ENCODE results near the gene PLS3. TPM values are rescaled to one million over a fixed set of nuclear protein-coding genes. Genes with fewer than 3 reads are reported as not detected.
"Not testable (repeated sequence)": the region's sequence is repeated elsewhere in the genome, so short reads cannot be mapped to it uniquely, and the experiment has no call there.

PLS3 gene
- total RNA-seq, 1 donor, result 358 TPM

DNA sequence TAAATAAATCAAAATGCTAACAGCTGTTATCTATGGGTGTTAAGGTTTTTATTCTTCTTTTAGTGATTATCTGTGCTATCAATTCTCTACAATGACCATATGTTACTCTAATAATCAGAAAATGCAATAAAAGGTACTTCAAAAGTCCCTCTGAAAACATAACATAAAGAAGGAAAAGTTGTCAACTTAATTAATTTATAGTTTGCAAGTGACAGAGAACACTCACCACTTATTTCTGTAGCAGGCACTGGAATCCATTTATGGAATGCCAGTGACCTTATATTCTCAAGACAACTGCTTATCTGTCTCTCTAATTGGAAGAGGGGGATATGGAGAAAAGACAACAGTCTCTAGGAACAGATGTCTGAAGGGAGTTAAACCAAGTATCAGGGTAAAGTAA, 25.6 kb upstream of the PLS3 start:
- no peak overlapping the region for H2AFZ ChIP-seq (ENCODE audit: low read length)
- H3K9me3 ChIP-seq (ENCODE audit: low read depth, low read length), result no peaks in the 10 kb centered on the region
- H3K36me3 ChIP-seq (ENCODE audit: insufficient read depth, low read length), result no peaks in the 10 kb centered on the region
- H3K4me1 ChIP-seq (ENCODE audit: insufficient read depth, low read length), result peaks cover 5% of the 10 kb centered on the region
- peaks cover 11% of the 10 kb centered on the region for H3K27me3 ChIP-seq (ENCODE audit: insufficient read depth, low read length)
- no peak overlapping the region for H3K27ac ChIP-seq (ENCODE audit: low read depth, low read length)
- no peak for DNase-seq (ENCODE audit: insufficient read length, low spot score, missing footprints)
- H3K4me2 ChIP-seq (ENCODE audit: insufficient read depth, low read length), result no peak overlapping the region
- H3K4me3 ChIP-seq (ENCODE audit: insufficient read depth, low read length), result no peak overlapping the region
- H3K79me2 ChIP-seq (ENCODE audit: insufficient read depth, low read length), result no peaks in the 10 kb centered on the region
- no peaks in the 10 kb centered on the region for H4K20me1 ChIP-seq (ENCODE audit: insufficient read depth, low read length)
- TF ChIP-seq CTCF (IDR thresholded peaks at IDR 0.05; ENCODE audit: extremely low read depth, low read depth, low read length), result no peak

DNA sequence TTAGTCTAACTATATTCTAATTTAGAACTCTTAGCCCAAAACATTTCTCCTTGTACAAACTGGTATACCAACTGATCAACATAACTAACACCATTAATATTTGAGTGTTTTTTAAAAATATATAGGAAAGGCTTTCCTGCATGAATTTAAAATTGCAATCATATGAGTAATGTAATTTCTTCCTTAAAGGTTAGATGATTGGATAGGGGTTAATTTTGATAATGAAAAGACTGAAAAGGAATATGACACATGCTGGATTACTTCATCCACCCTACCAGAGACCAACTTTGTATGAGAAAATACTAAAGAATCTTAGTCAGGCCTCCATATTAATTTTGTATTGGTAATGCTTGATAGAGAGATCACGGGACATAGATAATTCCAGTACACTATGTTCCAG, 25.1 kb upstream of the PLS3 start:
- no peaks in the 10 kb centered on the region for H3K9me3 ChIP-seq (ENCODE audit: low read depth, low read length)
- no peak for TF ChIP-seq CTCF (IDR thresholded peaks at IDR 0.05; ENCODE audit: extremely low read depth, low read depth, low read length)
- H3K79me2 ChIP-seq (ENCODE audit: insufficient read depth, low read length), result no peaks in the 10 kb centered on the region
- no peaks in the 10 kb centered on the region for H4K20me1 ChIP-seq (ENCODE audit: insufficient read depth, low read length)
- H3K4me3 ChIP-seq (ENCODE audit: insufficient read depth, low read length), result no peak overlapping the region
- no peak overlapping the region for H3K27ac ChIP-seq (ENCODE audit: low read depth, low read length)
- H3K4me1 ChIP-seq (ENCODE audit: insufficient read depth, low read length), result peaks cover 5% of the 10 kb centered on the region
- H3K4me2 ChIP-seq (ENCODE audit: insufficient read depth, low read length), result no peak overlapping the region
- H3K36me3 ChIP-seq (ENCODE audit: insufficient read depth, low read length), result no peaks in the 10 kb centered on the region
- H2AFZ ChIP-seq (ENCODE audit: low read length), result no peak overlapping the region
- no peak for DNase-seq (ENCODE audit: insufficient read length, low spot score, missing footprints)
- H3K27me3 ChIP-seq (ENCODE audit: insufficient read depth, low read length), result peaks cover 11% of the 10 kb centered on the region

GRCh38 chrX:115539841-115540240, 21.1 kb upstream of the PLS3 start:
- H3K27ac ChIP-seq (ENCODE audit: low read depth, low read length), result no peak overlapping the region
- H2AFZ ChIP-seq (ENCODE audit: low read length), result no peak overlapping the region
- no peak for TF ChIP-seq CTCF (IDR thresholded peaks at IDR 0.05; ENCODE audit: extremely low read depth, low read depth, low read length)
- no peaks in the 10 kb centered on the region for H3K79me2 ChIP-seq (ENCODE audit: insufficient read depth, low read length)
- DNase-seq (ENCODE audit: insufficient read length, low spot score, missing footprints), result no peak
- no peaks in the 10 kb centered on the region for H3K4me1 ChIP-seq (ENCODE audit: insufficient read depth, low read length)
- H3K4me3 ChIP-seq (ENCODE audit: insufficient read depth, low read length), result no peak overlapping the region
- no peaks in the 10 kb centered on the region for H3K9me3 ChIP-seq (ENCODE audit: low read depth, low read length)
- no peaks in the 10 kb centered on the region for H3K36me3 ChIP-seq (ENCODE audit: insufficient read depth, low read length)
- H4K20me1 ChIP-seq (ENCODE audit: insufficient read depth, low read length), result no peaks in the 10 kb centered on the region
- no peak overlapping the region for H3K4me2 ChIP-seq (ENCODE audit: insufficient read depth, low read length)
- H3K27me3 ChIP-seq (ENCODE audit: insufficient read depth, low read length), result peaks cover 8% of the 10 kb centered on the region

DNA sequence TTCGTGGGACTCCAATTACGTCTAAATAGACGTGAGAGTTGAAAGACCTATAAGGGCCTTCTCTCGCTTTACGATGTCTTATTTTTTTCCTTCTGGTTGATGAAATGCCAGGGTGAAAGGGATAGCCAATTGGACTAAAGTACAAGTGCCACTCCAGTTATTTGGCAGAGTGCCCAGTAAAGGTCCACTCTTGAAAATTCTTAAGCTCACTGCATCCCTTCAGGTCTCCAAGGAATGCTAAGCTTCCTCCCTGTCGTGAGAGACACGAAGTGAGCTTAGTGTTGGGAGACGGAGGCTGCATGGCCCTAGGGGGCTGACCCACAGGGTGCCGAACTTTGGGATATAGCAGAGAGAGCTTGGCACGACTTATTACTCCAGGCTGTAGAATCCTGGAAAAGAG, 19.9 kb upstream of the PLS3 start:
- H3K4me2 ChIP-seq (ENCODE audit: insufficient read depth, low read length); H3K79me2 ChIP-seq (ENCODE audit: insufficient read depth, low read length); H3K27ac ChIP-seq (ENCODE audit: low read depth, low read length); H2AFZ ChIP-seq (ENCODE audit: low read length); H3K4me1 ChIP-seq (ENCODE audit: insufficient read depth, low read length); H3K4me3 ChIP-seq (ENCODE audit: insufficient read depth, low read length); H3K9me3 ChIP-seq (ENCODE audit: low read depth, low read length); H3K27me3 ChIP-seq (ENCODE audit: insufficient read depth, low read length); H4K20me1 ChIP-seq (ENCODE audit: insufficient read depth, low read length); H3K36me3 ChIP-seq (ENCODE audit: insufficient read depth, low read length); DNase-seq (ENCODE audit: insufficient read length, low spot score, missing footprints): not testable (repeated sequence)

DNA sequence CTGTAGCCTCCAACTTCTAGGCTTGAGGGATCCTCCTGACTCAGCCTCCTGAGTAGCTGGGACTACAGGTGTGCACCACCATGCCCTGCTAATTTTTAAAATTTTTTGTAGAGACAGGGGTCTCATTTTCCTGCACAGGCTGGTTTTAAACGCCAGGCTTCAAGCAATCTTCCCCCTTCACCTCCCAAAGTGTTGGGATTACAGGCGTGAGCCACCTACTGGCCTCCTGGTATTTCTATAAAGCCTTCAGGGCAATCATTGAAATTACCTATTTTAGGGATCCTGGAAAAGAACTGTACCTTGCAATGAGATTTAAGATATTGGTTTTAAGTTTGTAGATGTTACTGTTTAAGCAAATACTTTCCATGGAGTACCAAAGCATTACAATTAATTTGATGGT, 13.5 kb upstream of the PLS3 start:
- H3K27ac ChIP-seq (ENCODE audit: low read depth, low read length), result no peak overlapping the region
- peak; percentile 7 for TF ChIP-seq CTCF (IDR thresholded peaks at IDR 0.05; ENCODE audit: extremely low read depth, low read depth, low read length)
- H3K36me3 ChIP-seq (ENCODE audit: insufficient read depth, low read length), result no peaks in the 10 kb centered on the region
- H3K27me3 ChIP-seq (ENCODE audit: insufficient read depth, low read length), result peaks cover 5% of the 10 kb centered on the region
- no peaks in the 10 kb centered on the region for H3K9me3 ChIP-seq (ENCODE audit: low read depth, low read length)
- H3K4me1 ChIP-seq (ENCODE audit: insufficient read depth, low read length), result no peaks in the 10 kb centered on the region
- no peaks in the 10 kb centered on the region for H4K20me1 ChIP-seq (ENCODE audit: insufficient read depth, low read length)
- H2AFZ ChIP-seq (ENCODE audit: low read length), result no peak overlapping the region
- no peak overlapping the region for H3K4me2 ChIP-seq (ENCODE audit: insufficient read depth, low read length)
- no peak for DNase-seq (ENCODE audit: insufficient read length, low spot score, missing footprints)
- no peak overlapping the region for H3K4me3 ChIP-seq (ENCODE audit: insufficient read depth, low read length)
- H3K79me2 ChIP-seq (ENCODE audit: insufficient read depth, low read length), result no peaks in the 10 kb centered on the region

Measured in osteoblast (primary cell).